Stomach smooth muscle (tissue), 2 donors: ENCODE results near the gene KLHL14.

Experiments
- H3K27ac ChIP-seq: one replicate; pipeline ENCODE4 v1.7.0; 2013; ENCODE audit warnings: mild to moderate bottlenecking, low read length, inconsistent platforms
- H3K27me3 ChIP-seq, 2 donors: one replicate each; pipeline ENCODE4 v1.7.0; 2013; ENCODE audit warnings: low read length in 2 of 2; ENCODE audit not compliant: insufficient read depth in 2 of 2, control insufficient read depth in 1 of 2
- H3K36me3 ChIP-seq, 2 donors: one replicate each; pipeline ENCODE4 v1.7.0; 2013; ENCODE audit warnings: low read length in 2 of 2; ENCODE audit not compliant: control insufficient read depth in 2 of 2, insufficient read depth in 2 of 2
- H3K4me1 ChIP-seq: one replicate; pipeline ENCODE4 v1.7.0; 2013; ENCODE audit warnings: low read length; ENCODE audit not compliant: control insufficient read depth, insufficient read depth
- H3K4me3 ChIP-seq, 2 donors: one replicate each; pipeline ENCODE4 v1.7.0; 2013; ENCODE audit warnings: low read length in 2 of 2
- H3K9ac ChIP-seq, 2 donors: one replicate each; pipeline ENCODE4 v1.7.0; 2013; ENCODE audit warnings: low read length in 2 of 2, mild to moderate bottlenecking in 1 of 2
- H3K9me3 ChIP-seq, 2 donors: one replicate each; pipeline ENCODE4 v1.7.0; 2013; ENCODE audit warnings: low read length in 2 of 2; ENCODE audit not compliant: control insufficient read depth in 2 of 2
- donor health status: healthy.
- donor health status: Pancreatic carcinoma.

Gene KLHL14

GRCh38 chr18:32772581-32773381, at the start of gene KLHL14:
TSS of gene KLHL14 (minus strand) at chr18:32773023. CDS start at chr18:32770591, 2,432 bp downstream.
- H3K27me3 ChIP-seq, result peaks cover 27 to 37% of the 10 kb centered on the region in 2 donors
- no peak within 1 kb of the TSS for H3K9ac ChIP-seq

DNA sequence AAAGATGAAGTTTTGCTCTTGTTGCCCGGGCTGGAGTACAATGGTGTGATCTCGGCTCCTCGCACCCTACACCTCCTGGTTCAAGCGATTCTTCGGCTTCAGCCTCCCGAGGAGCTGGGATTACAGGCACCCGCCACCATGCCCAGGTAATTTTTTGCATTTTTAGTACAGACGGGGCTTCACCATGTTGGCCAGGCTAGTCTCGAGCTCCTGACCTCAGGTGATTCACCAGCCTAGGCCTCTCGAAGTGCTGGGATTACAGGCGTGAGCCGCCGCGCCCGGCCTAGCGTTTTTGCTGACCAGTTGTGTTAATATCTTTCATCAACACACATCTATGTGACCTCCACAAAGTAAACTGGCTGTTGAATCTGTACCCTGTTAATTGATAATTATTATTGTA, 49.4 kb upstream of the KLHL14 start:
- Histone ChIP-seq H3K36me3 (no peaks in the 10 kb centered on the region), H3K4me3 (no peak overlapping the region), H3K9ac (no peak overlapping the region), H3K9me3 (no peaks in the 10 kb centered on the region), H3K4me1 (no peaks in the 10 kb centered on the region), H3K27ac (no peak overlapping the region), H3K27me3 (no peaks in the 10 kb centered on the region)

More at GRCh38 chr18:32772581-32773381, at the start of gene KLHL14:
- no peak within 1 kb of the TSS for H3K27ac ChIP-seq
- H3K9me3 ChIP-seq, result no peaks in the 10 kb centered on the region
- no peaks in the 10 kb centered on the region for H3K36me3 ChIP-seq
- H3K4me3 ChIP-seq, result peak within 1 kb of the TSS; percentile 31 to 52
- H3K4me1 ChIP-seq, result peaks cover 17% of the 10 kb centered on the region

DNA sequence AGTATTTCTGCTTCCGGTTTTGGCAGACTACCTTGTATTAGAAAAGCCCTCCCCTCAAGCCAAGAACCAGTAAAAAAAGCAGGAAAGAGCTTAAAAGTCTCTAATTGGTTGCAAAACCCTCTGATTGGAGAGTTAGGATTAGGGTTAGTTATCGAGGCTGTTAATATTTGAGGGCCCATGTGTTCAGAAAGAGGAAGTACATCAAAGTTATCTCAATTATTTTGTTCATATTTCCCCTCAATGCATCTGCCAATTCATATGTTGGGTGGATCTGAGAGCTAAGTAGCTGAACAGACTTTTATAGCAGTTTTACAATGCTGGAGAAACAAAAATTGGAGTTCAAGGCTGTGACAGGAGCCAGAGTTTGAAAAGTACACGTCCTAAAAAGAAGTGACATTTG, 43.1 kb upstream of the KLHL14 start:
- Histone ChIP-seq H3K4me3 (no peak overlapping the region), H3K9ac (no peak overlapping the region), H3K4me1 (no peaks in the 10 kb centered on the region), H3K36me3 (no peaks in the 10 kb centered on the region), H3K9me3 (no peaks in the 10 kb centered on the region), H3K27ac (no peak overlapping the region), H3K27me3 (no peaks in the 10 kb centered on the region)

GRCh38 chr18:32812342-32812741, 39.5 kb upstream of the KLHL14 start:
- Histone ChIP-seq H3K9me3 (no peaks in the 10 kb centered on the region), H3K4me3 (no peak overlapping the region), H3K27ac (no peak overlapping the region), H3K4me1 (no peaks in the 10 kb centered on the region), H3K36me3 (no peaks in the 10 kb centered on the region), H3K27me3 (no peaks in the 10 kb centered on the region), H3K9ac (no peak overlapping the region)

- H3K27me3 ChIP-seq, result no peaks in the 10 kb centered on the region
- H3K27ac ChIP-seq, result no peak overlapping the region
- no peaks in the 10 kb centered on the region for H3K36me3 ChIP-seq
- H3K9me3 ChIP-seq, result no peaks in the 10 kb centered on the region
- no peak overlapping the region for H3K9ac ChIP-seq
- H3K4me1 ChIP-seq, result no peaks in the 10 kb centered on the region
- H3K4me3 ChIP-seq, result no peak overlapping the region
Observed at GRCh38 chr18:32810314-32810713, 37.5 kb upstream of the KLHL14 start.

GRCh38 chr18:32805354-32805753, 32.5 kb upstream of the KLHL14 start:
- Histone ChIP-seq H3K4me1 (no peaks in the 10 kb centered on the region), H3K27me3 (no peaks in the 10 kb centered on the region), H3K9ac (no peak overlapping the region), H3K27ac (no peak overlapping the region), H3K4me3 (no peak overlapping the region), H3K36me3 (no peaks in the 10 kb centered on the region), H3K9me3 (no peaks in the 10 kb centered on the region)

DNA sequence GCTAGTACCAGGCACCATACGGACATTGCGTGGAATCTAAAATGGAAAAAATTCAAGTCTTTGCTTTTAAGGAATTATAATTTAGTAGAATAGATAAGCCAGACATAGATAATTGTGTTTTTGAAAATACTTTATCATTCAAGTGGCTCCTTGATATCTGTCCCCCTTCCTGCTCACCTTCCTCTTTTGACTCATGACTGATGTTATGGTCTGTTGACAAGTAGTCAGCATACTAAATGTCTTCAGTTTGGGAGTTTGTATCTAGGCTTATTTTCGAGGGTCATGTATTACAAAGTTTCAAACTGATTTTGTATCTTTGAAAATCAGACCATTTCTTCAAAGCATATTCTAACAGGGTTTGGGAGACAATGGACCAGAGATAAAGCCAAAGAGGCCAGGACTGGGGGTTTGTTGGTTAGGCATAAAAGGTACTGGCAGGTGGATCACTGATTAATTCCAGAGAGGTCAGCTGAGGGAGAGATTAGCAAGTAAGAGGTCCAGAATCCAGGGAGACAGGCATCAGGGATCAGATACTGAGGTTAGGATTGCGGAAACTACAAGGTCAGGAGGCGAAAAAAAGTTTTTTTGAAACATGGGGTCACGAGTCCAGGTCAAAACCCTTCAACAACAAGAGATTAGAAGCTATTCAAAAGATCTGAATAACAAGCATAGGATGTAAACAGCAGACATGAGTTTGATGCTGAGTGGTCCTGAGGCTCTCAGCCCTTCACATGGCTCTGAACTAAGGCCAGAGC, 31.5 kb upstream of the KLHL14 start:
- Histone ChIP-seq H3K36me3 (no peaks in the 10 kb centered on the region), H3K27me3 (no peaks in the 10 kb centered on the region), H3K9me3 (no peaks in the 10 kb centered on the region), H3K27ac (no peak overlapping the region), H3K4me3 (no peak overlapping the region), H3K9ac (no peak overlapping the region), H3K4me1 (no peaks in the 10 kb centered on the region)

- Histone ChIP-seq H3K27me3 (no peaks in the 10 kb centered on the region), H3K4me1 (no peaks in the 10 kb centered on the region), H3K9ac (no peak overlapping the region), H3K27ac (no peak overlapping the region), H3K36me3 (no peaks in the 10 kb centered on the region), H3K9me3 (no peaks in the 10 kb centered on the region), H3K4me3 (no peak overlapping the region)
Observed at GRCh38 chr18:32803568-32803967, 30.7 kb upstream of the KLHL14 start.

- Histone ChIP-seq H3K4me1 (no peaks in the 10 kb centered on the region), H3K36me3 (no peaks in the 10 kb centered on the region), H3K4me3 (no peak overlapping the region), H3K27me3 (no peaks in the 10 kb centered on the region), H3K27ac (no peak overlapping the region), H3K9ac (no peak overlapping the region), H3K9me3 (no peaks in the 10 kb centered on the region)
Observed at GRCh38 chr18:32802591-32803451, 30.0 kb upstream of the KLHL14 start.

- Histone ChIP-seq H3K9me3 (no peaks in the 10 kb centered on the region), H3K9ac (no peak overlapping the region), H3K36me3 (no peaks in the 10 kb centered on the region), H3K4me1 (no peaks in the 10 kb centered on the region), H3K4me3 (no peak overlapping the region), H3K27me3 (no peaks in the 10 kb centered on the region), H3K27ac (no peak overlapping the region)
Observed at GRCh38 chr18:32801228-32801627, 28.4 kb upstream of the KLHL14 start.
